GM12875 (cell line): ENCODE data around the gene ERVMER34-1.

ENCODE experiments used
- H3K4me3 ChIP-seq: one replicate; pipeline ENCODE4 v1.5.1; 2011; ENCODE audit warnings: low read depth, low read length, control low read depth
- TF ChIP-seq, protein P1 (sequence below): IDR thresholded peaks from 2 replicates; pipeline ENCODE4 v1.5.1; 2011; ENCODE audit warnings: low read depth, mild to moderate bottlenecking, control low read depth, inconsistent platforms, low read length, moderate library complexity, borderline replicate concordance; ENCODE audit not compliant: insufficient read depth

Gene ERVMER34-1

DNA sequence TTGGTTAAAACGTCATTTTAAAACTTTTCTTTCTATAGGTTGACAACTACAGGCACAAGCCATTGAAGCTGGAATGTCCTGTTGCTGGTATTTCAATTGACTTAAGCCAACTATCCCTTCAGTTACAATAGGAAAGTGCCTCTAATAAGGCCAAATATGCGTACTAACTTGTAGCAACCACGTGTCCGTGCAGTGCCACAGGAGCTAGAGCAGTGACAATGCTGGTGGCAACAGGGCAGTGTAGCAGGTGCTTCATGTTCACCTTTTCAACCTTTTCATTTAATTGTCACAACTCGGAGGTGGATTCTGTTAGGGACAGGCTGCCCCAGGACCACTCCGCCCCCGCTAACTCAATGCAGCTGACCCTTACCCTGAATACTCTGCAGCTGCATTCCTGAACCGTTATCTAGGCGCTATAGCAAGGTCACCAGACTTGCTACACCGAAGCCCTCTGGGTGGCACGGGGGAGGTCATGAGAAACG is 37.7 kb downstream of the ERVMER34-1 start:
- peak overlapping the region; percentile 91 for H3K4me3 ChIP-seq
- TF ChIP-seq, protein P1, sequence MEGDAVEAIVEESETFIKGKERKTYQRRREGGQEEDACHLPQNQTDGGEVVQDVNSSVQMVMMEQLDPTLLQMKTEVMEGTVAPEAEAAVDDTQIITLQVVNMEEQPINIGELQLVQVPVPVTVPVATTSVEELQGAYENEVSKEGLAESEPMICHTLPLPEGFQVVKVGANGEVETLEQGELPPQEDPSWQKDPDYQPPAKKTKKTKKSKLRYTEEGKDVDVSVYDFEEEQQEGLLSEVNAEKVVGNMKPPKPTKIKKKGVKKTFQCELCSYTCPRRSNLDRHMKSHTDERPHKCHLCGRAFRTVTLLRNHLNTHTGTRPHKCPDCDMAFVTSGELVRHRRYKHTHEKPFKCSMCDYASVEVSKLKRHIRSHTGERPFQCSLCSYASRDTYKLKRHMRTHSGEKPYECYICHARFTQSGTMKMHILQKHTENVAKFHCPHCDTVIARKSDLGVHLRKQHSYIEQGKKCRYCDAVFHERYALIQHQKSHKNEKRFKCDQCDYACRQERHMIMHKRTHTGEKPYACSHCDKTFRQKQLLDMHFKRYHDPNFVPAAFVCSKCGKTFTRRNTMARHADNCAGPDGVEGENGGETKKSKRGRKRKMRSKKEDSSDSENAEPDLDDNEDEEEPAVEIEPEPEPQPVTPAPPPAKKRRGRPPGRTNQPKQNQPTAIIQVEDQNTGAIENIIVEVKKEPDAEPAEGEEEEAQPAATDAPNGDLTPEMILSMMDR, result no peak

- TF ChIP-seq, protein P1, result no peak
- H3K4me3 ChIP-seq, result peak overlapping the region; percentile 91
Measured at GRCh38 chr4:52712251-52713130, 38.7 kb downstream of the ERVMER34-1 start.

DNA sequence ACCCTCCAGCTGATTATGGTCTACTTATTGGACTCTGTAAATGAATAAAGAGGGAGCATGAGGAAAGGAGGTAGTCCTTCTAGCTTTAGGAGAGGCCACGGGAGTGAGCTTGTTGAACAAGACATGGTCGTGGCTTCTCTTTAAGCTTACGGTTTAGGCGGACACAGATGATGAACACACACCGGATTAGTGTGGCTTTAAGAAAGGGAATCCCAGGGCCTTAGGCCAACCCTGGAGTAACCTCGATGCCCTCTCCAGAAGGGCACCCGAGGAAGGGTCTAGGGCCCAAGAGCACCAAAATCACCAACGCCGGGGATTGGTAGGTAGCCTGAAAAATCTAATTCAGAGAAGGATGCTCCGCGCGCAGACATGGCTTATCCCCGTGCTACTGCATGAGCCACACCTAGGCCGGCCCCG is 39.4 kb downstream of the ERVMER34-1 start:
- peak overlapping the region; percentile 62 for H3K4me3 ChIP-seq
- TF ChIP-seq, protein P1, result no peak

DNA sequence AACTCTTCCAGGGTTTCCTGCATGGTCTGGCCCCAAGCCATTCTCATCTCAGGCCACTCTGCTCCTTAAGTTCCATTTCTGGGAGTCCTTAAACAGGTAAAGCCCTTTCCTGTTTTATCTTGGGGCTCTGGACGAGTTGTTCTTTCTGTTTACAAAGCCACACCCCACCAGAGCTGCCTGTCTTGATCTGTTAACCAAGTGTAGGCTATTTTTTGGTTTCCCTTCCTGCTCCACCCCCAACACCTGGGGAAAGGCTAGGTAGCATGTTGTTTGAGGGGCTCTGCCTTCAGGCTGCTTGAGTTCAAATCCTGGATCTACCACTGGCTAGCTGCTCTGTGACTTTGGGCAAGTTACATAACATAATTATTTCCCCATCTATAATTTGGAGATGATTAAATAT is 40.0 kb downstream of the ERVMER34-1 start:
- peak overlapping the region; percentile 62 for H3K4me3 ChIP-seq
- TF ChIP-seq, protein P1, result no peak

DNA sequence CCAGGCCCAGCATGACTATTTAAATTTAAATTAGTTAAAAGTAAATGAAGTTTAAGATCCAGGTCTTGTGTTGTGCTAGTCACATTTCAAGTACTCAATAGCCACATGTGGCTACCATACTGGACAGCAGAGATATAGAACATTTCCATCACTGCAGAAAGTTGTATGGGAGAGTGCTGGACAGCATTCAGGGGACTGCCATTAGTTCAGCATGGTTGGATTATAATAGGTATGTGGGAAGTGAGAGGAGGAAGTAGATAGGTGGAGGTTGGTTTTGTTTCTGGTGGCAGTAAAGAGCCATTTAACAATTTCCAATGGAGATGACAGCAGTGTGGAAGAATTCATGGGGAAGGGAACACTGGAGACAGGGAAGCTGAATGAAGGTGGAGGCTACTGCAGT is 42.1 kb downstream of the ERVMER34-1 start:
- TF ChIP-seq, protein P1, result no peak
- no peak overlapping the region for H3K4me3 ChIP-seq

GRCh38 chr4:52704661-52705060 is 46.6 kb downstream of the ERVMER34-1 start:
- TF ChIP-seq, protein P1, result no peak
- no peak overlapping the region for H3K4me3 ChIP-seq

DNA sequence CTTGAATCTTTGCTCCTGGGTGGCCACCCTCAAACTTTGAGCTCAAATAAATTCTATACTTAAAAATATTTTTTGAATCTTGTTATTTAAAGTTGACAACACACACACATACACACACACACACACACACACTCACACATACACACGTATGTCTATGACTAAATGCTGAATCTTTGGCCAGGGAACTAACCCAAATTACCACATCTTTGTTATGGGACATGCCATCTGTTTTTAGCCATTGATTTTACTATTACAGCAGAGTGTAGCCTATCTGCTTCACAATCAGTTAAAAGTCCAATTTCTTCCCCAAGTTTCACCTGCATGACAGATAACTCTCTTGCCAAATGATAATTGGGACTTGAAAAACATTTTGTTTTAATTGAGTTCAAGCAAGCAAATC is 47.1 kb downstream of the ERVMER34-1 start:
- no peak overlapping the region for H3K4me3 ChIP-seq
- TF ChIP-seq, protein P1, result no peak
